HG02970 (cell line): Measurements from ENCODE around the gene NEK2.
A peak's percentile ranks its signal among the peaks of the same experiment; 100 is the strongest.
"Not testable (repeated sequence)": the region's sequence is repeated elsewhere in the genome, so short reads cannot be mapped to it uniquely, and the experiment has no call there.

Experiments
- ATAC-seq: cut with Tn5 transposase; IDR thresholded peaks from one replicate; pipeline ENCODE4 v1.9.1; 2021; ENCODE audit warnings: mild to moderate bottlenecking, moderate library complexity, moderate number of reproducible peaks; ENCODE audit not compliant: unreplicated experiment, low FRiP score

The NEK2 gene

DNA sequence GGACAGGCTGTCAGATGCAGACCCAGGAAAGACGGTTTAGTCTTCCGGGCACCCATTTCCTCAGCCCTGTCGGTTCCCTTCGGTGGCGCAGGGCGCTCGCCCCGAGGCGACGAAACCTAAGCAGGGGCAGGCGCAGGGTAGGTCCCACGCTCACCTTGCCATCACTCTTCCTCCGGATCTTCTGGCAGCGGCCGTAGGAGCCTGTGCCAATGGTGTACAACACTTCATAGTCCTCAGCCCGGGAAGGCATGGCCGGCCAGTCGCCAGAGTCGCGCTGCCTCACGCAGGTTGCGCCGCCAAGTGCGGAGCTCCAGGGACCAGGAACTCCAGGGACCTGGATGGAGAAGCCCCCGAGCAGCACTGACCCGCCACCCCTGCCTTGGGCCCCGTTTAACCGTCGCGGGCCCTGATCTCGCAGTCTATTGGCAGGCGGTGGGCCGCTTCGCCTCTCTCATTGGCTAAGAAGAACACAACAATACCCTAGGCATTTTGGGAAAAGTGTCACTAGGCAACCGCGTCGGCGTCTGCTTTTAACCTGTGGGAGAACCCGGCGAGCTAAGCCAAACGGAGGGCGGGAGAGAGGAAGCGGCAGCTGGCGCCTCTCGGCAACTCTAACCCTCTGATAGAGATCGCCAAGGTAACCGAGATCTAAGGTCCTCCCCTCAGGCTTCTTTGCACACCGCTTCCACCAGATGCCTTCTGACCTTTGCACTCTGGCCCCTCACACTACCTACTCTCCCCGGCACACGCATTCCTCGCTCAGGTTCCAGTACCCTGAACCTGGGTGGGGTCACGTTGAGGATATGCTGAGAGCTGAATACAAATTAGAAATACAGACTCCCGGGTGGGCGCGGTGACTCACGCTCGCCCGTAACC lies at the start of gene NEK2:
NEK2 (minus strand) TSS at position 392 of the 876 bp plus-strand sequence; CDS start at position 250, 142 bp downstream.
- ATAC-seq: peak; percentile 84

DNA sequence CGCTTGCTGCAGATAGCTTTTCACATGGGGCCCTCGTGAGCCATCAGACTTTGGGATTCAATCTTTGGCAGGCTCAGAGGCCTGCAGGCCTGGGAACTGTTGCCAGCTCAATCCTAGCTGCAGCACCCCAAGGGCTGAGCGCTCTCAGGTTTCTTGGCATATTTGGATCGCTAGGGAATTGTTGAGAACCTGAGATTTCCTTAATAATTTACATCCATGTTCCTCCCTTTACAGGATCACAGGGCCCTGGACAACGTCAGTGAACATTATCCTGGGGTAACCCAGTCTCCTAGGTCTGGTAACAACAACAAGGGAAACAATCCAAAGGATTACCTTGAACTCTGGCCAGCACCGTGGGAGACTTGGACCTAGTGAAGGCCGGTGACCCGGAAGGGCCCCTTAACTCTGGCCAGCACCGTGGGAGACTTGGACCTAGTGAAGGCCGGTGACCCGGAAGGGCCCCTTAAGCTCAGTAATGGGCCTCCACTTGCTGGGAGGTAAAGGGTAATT lies 49.3 kb upstream of the NEK2 start:
- no peak for ATAC-seq

DNA sequence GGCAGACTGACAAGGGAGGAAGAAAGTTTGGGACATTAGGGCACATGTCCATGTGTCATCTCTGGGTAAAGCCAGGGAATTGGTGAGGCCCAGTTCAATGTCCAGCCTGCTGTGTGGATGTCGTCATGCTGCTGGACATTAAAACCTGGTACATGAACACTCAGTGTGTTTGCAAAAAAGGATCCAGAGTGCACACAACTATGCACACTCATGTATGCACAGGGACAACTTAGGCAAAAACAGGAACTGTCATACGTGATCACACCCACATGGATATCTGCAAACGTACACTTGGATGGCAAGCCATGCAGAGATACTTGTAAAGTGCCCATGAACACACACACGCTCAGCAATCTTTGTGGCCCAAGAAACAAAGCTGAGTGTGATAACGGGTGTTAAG lies 47.9 kb upstream of the NEK2 start:
- ATAC-seq: no peak

DNA sequence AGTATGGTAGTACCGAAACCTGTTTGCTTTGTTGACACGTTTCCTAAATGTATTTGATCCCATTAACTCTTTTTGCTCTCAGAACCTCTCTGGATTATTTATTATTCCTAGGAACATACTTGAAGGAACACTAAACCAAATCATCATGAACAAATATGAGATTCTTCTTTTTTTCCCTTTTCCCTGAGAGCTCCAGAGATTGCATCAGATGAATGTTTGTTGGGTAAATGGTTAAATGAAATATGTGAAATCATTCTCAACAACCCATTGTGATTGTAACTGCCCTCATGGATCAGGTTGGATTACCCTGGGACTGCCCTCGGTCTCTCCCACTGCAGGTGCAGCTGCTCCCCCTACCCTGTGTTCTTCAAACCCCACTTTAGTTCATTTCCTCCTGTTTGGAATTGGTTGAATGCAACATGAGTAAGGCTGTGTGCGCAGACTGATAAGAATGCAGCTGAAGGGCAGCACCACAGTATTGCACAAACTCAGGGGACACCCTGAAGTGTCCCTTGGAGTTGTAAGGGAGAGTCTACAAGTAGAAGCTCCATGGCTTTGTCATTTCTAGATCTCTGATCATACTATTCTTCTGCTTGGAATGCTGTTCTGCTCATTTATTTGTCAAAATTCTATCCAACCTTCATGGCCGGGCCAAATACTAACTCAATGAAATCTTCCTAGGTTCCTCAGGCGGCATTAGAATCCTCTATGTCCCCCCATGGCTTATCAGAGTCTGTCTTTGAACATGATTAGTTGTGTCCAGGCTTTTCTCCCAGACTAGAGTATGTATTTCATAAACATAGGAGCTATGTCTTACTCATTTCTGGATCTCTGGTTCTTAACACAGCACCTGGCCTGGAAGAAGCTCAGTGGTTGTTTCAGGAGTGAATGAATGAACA lies 47.1 kb upstream of the NEK2 start:
- no peak for ATAC-seq

DNA sequence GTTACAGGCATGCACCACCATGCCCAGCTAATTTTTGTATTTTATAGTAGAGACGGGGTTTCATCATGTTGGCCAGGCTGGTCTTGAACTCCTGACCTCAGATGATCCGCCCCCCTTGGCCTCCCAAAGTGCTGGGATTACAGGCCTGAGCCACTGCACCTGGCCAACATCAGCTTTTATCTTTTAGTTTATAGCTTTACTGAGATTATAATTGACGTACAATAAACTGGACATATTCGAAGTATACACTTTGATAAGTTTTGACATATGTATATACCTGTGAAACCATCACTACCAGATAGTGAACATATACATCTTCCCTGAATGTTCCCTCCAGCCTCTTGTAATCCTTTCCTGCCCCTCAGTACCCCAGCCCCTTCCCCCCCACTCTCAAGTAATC lies 41.1 kb upstream of the NEK2 start:
- ATAC-seq: not testable (repeated sequence)

DNA sequence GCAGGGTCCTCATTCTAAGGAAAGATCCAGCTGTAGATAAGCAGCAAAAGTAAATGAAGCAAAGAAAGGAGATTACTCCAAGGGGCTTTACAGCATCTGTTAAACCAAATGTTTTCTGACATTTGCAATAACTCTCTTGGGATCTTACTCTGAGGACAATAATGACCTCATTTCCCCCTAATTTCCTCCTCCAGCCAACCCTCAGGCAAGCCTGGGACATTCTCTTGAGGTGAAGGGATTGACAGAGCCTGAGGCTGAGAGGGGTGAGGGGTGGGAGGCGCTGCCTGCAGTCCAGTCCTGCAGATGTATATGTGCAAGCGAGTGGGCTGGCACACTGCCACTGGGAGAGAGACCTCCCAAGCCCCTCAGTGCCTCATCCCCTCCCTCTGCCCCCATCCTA lies 40.5 kb upstream of the NEK2 start:
- no peak for ATAC-seq

DNA sequence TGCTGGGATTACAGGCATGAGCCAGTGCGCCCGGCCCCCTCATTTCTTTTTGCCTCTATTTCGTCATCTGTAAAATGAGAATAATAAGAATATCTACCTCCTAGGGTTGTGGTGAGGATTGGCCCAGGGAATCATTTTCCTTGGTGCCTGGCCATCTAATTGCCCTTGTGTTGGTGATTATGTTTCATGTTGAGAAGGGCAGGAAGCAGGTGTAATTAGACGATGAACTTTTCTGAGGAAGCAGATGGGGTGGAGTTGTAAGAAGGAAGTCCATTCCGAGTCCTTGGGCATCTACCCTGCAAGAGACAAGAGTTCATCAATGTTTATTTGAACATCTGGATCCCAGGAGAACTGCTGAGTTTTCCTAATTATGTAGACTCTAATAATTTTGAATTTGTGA lies 38.7 kb upstream of the NEK2 start:
- no peak for ATAC-seq

DNA sequence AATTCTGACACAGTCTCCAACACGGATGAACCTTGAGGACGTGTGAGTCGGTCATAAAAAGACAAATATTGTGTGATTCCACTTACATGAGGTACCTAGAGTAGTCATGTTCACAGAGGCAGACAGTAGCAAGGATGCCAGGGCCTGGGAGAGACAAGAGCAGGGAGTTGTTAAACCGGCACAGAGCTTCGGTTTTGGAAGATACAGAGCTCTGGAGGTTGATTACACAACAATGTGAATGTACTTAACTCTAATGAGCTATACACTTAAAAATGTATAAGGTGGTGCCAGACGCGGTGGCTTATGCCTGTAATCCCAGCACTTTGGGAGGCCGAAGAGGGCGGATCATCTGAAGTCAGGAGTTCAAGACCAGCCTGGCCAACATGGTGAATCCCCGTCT lies 37.8 kb upstream of the NEK2 start:
- ATAC-seq: no peak

DNA sequence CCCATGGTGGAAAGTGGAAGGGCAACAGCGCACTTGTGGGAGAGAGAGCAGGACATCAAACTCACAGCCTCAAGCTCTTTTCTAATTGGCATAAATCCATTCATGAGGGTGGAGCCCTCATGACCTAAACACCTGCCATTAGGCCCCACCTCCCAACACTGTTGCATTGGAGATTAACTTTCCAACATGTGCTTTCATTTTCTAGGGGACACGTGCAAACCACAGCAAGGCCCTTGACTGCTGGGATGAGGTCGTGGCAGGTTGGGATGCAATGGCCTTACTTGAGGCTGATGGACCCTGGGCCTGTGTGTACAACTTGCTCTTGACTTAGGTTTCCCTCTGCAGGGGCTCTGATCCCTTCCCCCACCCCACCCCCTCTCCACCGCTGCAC lies 35.9 kb upstream of the NEK2 start:
- no peak for ATAC-seq

DNA sequence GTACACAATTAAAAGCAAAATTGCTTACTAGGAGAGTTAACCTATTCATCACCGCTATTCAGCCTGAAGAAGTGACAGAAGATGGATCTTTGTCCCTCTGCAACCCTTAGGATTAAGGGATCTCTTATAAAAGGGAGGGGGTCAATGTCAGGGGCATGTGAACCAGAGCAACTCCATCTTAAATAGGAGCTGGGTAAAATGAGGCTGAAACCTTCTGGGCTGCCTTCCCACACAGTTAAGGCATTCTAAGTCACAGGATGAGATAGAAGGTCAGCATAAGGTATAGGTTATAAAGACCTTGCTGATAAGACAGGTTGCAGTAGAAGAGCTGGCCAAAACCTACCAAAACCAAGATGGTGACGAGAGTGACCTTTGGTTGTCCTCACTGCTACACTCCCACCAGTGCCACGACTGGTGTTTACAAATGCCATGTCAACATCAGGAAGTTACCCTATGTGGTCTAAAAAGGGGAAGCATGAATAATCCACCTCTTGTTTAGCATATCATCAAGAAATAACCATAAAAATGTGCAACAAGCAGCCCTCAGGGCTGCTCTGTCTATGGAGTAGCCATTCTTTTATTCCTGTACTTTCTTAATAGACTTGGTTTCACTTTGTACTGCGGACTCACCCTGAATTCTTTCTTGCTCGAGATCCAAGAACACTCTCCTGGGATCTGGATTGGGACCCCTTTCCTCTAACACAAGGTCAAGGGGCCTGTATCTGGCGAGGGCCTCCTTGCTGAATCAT lies 35.3 kb upstream of the NEK2 start:
- ATAC-seq: no peak

DNA sequence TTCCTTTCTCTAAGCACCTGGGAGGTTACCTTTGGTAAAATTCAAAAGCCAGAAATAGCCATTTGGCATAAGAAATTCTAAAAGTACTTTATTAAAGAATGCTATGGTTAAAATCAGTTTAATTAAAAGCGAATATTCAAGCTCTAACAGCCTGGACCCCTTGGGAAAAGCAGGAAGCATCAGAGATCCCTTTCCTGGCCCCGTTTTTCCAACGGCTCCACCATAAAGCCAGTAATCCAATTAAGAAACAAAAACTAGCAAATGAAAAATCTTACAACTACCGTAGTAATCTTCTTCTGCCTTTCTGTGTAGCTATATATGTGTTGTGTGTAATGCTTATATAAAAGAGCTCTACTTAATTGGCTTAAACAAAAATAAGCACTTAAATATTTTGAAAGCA lies 33.5 kb upstream of the NEK2 start:
- no peak for ATAC-seq

DNA sequence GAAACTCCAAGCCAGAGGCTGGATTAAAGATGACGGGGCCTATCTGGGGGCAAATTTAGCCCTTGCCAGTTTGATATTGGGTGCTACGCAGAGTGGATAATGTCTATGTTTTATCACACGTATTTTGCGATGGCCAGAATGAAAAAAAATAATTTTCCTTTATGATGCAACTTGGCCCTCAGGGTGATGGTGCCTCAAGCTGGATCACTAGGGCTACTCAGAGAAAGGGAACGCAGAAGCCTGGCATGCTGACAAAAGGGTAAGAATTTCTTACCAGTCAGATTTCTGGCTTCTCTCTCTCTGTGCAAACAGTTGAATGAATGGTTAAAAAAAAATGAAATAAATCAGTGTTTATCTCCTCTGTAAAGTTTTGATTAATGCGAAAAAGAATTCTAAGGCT lies 32.6 kb upstream of the NEK2 start:
- ATAC-seq: no peak

DNA sequence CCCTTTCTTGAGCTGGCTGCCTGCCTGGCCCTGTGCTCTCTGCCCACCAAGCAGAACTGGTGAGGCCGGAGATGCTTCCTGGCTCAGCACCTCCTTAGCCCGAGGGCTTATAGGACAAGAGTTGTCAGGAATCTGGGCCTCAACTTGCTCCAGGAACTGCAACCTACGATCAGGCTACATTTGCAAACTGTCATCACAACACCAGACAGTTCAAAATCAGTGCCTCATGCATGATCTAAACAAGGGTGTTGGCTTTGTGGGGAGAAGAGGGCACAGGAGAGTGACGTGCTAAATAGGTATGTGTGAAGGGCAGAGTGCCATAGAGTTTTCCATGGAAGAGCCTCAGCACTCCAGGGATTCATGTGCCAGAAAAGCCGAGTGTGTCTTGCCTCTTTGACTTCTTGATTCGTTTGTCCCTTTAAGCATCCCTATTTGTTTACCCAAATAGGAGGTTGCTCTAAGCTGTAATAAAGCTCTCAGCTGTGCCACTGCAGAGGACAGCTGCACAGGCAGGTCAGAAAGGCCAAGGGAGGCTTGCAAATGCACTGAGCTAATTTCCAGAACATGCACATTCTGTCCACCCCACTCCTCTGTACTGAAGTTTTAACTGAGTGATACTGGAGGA lies 30.2 kb upstream of the NEK2 start:
- ATAC-seq: no peak

DNA sequence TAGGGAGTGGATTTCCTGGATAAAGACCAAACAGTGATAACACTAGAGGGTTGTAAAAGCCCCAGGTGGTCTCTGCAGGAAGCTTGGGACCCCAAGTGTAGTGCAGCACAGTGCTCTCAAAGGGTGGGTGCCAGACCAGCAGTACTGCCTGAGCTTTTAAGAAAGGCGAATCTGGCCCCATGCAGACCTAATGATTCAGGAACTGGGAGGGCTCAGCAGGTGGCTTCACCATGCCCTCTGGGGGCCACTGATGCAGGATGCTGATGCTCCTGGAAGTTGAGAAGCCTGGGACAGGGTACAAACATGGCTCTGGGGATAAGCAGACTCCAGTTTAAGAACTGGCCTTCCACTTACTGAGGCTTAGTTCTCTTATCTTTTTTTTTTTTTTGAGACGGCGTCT lies 29.1 kb upstream of the NEK2 start:
- ATAC-seq: no peak

DNA sequence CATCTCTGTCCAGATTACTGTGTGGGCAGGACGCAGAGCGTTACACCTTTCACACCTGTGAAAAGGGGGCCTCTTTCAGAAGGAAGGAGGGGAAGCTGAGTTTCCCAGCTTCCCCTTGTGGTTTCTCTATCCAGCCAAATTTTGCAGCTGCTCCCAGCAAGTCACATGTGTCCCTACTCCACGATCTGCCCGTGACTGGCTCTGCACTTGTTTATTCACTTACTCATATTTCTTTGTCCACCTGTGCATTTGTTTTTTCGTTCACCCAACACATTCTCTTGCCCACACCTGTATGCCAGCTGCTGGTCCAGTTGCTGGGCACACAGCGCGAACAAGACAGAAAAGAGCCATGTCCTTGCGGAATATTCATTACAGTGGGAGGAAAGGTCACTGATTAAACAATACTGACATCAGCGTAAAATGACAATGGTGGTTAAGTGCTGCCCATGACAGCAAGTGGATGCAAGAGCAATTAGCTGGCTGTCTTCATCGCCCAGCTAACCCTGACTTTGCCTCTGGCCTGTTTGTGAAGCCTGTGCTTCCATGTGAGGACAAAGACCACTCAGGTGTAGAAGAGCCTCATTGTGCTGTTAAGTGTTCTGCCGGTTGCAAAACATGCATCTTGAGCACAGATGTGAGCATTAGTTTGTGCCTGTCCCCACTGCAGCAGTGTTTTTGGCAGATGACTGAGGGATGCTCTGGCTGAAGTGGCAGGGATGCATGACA lies 28.6 kb upstream of the NEK2 start:
- no peak for ATAC-seq

DNA sequence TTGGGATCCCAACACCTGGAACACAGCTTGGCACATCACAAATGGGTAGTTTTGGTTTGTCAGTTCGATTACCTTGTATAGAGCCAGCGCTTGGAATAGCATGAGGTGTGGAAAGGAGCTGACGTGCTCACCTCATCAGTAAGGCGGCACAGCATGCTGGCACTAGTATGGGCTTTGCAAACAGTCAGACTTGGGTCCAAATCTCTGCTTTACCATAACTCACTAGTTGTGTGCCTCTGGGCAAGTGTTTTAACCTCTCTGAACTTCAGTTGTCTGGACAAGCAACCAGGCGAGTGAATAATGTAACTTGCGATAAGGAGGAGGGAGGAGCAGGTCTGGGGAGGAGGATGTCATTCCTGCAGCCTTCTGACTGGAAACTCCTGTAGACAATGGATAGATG lies 26.3 kb upstream of the NEK2 start:
- no peak for ATAC-seq

DNA sequence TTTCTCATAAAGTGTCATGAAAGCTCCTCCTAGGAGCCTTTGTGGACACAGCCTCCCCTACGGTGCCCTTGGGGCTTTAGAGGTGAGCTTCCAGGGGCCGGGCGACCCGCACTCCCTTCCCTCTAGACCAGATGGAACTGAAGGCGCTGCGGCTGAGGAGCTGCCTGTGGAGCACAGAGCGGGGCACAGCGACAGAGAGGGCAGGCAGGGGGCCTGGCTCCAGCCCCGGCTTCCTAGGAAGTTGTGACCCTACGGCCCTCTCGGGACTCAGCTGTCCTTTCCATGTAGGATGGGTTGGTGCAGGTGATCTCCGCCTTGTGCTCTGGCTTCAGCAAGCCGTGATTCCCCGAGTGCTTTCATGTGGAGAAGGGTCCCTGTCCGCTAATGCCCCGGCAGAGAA lies 23.6 kb upstream of the NEK2 start:
- ATAC-seq: no peak

DNA sequence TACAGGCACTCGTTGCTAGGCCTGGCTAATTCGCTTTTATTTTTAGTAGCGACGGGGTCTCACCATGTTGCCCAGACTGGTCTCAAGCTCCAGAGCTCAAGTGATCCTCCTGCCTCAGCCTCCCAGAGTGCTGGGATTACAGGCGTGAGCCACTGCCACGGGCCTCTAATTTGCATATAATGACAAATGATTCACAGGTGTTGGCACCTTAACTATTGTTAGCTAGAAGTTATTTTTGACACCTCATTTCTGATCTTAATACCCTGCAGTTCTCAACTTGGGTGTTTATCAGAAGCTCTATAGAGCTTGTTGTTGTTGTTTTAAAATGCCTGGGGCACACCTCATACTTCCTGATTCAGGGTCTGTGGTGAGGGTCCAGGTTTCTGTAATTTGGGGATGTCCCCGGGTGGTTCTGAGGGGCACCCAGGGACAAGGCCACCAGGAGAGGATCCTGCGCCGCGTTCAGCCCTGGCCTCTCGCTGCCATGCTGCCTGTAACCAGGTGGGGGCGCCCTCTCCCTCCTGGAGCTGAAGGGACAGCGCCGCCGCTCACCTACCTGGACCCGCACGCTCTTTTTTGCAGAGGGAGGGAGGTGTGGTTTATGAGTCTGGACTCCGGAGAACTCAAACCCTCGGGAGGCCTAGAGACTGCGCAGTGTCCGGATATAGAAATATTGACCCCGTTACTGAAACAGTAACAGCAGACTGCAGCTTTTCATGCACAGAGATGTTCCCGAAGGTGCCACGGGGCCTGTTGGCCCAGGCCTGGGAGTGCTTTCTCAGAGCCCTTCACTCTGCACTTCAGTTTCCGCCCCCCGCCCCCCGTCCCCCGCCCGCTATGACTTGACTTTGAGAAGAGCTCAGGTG lies 23.0 kb upstream of the NEK2 start:
- ATAC-seq: peak; percentile 52

DNA sequence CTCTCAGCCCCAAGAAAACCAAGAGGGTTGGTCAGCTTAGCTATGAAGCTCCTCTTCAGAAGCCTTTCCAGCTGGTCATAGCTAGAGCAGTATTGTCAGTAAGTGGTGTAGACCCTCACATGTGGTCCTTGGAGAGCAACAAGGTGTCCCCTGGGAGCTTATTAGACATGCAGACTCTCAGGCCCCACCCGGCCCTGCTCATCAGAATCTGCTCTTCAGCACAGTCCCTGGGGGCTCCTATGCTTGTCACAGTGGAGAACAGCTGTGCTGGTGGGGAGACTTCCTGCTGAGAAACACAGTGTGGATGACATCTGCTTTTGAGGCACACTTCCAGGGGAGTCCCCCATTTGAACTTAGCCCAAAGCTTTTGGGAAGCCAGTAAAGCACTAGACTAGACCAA lies 21.9 kb upstream of the NEK2 start:
- ATAC-seq: peak; percentile 78
